Nephron (organoid): ENCODE data around the gene CDH4.

Experiments
- H3K27ac Mint-ChIP-seq, 3 experiments: 2 replicates each; pipeline ENCODE4 v1.8.0; 2020; ENCODE audit warnings: mixed read lengths in 3 of 3, mild to moderate bottlenecking in 2 of 3, moderate library complexity in 1 of 3
- H3K27me3 Mint-ChIP-seq: 2 replicates; pipeline ENCODE4 v1.8.0; 2021; ENCODE audit warnings: low read depth, mild to moderate bottlenecking, moderate library complexity, mixed read lengths
- H3K36me3 Mint-ChIP-seq: 2 replicates; pipeline ENCODE4 v1.8.0; 2020; ENCODE audit warnings: low read depth, mixed read lengths
- H3K4me1 Mint-ChIP-seq: 2 replicates; pipeline ENCODE4 v1.8.0; 2020; ENCODE audit warnings: mixed read lengths
- H3K4me3 Mint-ChIP-seq, 3 experiments: 2 replicates each; pipeline ENCODE4 v1.8.0; 2020; ENCODE audit warnings: mild to moderate bottlenecking in 3 of 3, mixed read lengths in 3 of 3, moderate library complexity in 2 of 3
- H3K9me3 Mint-ChIP-seq: 2 replicates; pipeline ENCODE4 v1.8.0; 2020; ENCODE audit warnings: mixed read lengths
- CTCF ChIP-seq, 3 experiments: fragments of 200-600 bp; sonication (generic); IDR thresholded peaks; one replicate each; pipeline ENCODE4 v1.5.0; 2021; ENCODE audit warnings: antibody characterized with exemption in 3 of 3; ENCODE audit not compliant: unreplicated experiment in 3 of 3

Gene CDH4

GRCh38 chr20:61435184-61435822, 183.2 kb downstream of the CDH4 start:
- H3K27me3 Mint-ChIP-seq: peaks cover 64% of the 10 kb centered on the region
- peaks cover 42% of the 10 kb centered on the region for H3K4me1 Mint-ChIP-seq
- no peaks in the 10 kb centered on the region for H3K36me3 Mint-ChIP-seq
- H3K27ac Mint-ChIP-seq: no peak overlapping the region
- no peaks in the 10 kb centered on the region for H3K9me3 Mint-ChIP-seq
- H3K4me3 Mint-ChIP-seq: no peak overlapping the region
- no peak for TF ChIP-seq CTCF (IDR thresholded peaks at IDR 0.05; ENCODE audit: unreplicated experiment in 3 of 3)

- no peak for TF ChIP-seq CTCF (IDR thresholded peaks at IDR 0.05; ENCODE audit: unreplicated experiment in 3 of 3)
- Mint-ChIP-seq H3K9me3 (no peaks in the 10 kb centered on the region), H3K4me3 (no peak overlapping the region), H3K4me1 (peaks cover 42% of the 10 kb centered on the region), H3K27ac (peak overlapping the region in 1 of 3 experiments; percentile 19), H3K36me3 (no peaks in the 10 kb centered on the region), H3K27me3 (peaks cover 59% of the 10 kb centered on the region)
Observed at GRCh38 chr20:61435823-61436220, 183.8 kb downstream of the CDH4 start.

- H3K4me1 Mint-ChIP-seq: peaks cover 42% of the 10 kb centered on the region
- no peak for TF ChIP-seq CTCF (IDR thresholded peaks at IDR 0.05; ENCODE audit: unreplicated experiment in 3 of 3)
- H3K4me3 Mint-ChIP-seq: no peak overlapping the region
- H3K9me3 Mint-ChIP-seq: no peaks in the 10 kb centered on the region
- H3K36me3 Mint-ChIP-seq: no peaks in the 10 kb centered on the region
- peaks cover 57% of the 10 kb centered on the region for H3K27me3 Mint-ChIP-seq
- H3K27ac Mint-ChIP-seq: peak overlapping the region; percentile 33 to 71 (median 65)
Observed at GRCh38 chr20:61436283-61436666, 184.2 kb downstream of the CDH4 start.

GRCh38 chr20:61436667-61437279, 184.7 kb downstream of the CDH4 start:
- peak overlapping the region; percentile 33 to 71 (median 65) for H3K27ac Mint-ChIP-seq
- TF ChIP-seq CTCF (IDR thresholded peaks at IDR 0.05; ENCODE audit: unreplicated experiment in 3 of 3): no peak
- no peaks in the 10 kb centered on the region for H3K9me3 Mint-ChIP-seq

GRCh38 chr20:61437280-61438206, 185.5 kb downstream of the CDH4 start:
- H3K4me1 Mint-ChIP-seq: peaks cover 42% of the 10 kb centered on the region
- H3K36me3 Mint-ChIP-seq: no peaks in the 10 kb centered on the region
- peak overlapping the region; percentile 33 to 71 (median 65) for H3K27ac Mint-ChIP-seq
- H3K27me3 Mint-ChIP-seq: peaks cover 45% of the 10 kb centered on the region
- TF ChIP-seq CTCF (IDR thresholded peaks at IDR 0.05; ENCODE audit: unreplicated experiment in 3 of 3): no peak
- H3K4me3 Mint-ChIP-seq: peak overlapping the region in 1 of 3 experiments; percentile 55
- H3K9me3 Mint-ChIP-seq: no peaks in the 10 kb centered on the region

More at GRCh38 chr20:61436667-61437279, 184.7 kb downstream of the CDH4 start:
- peaks cover 42% of the 10 kb centered on the region for H3K4me1 Mint-ChIP-seq
- H3K4me3 Mint-ChIP-seq: peak overlapping the region in 2 of 3 experiments; percentile 4 to 55
- no peaks in the 10 kb centered on the region for H3K36me3 Mint-ChIP-seq
- H3K27me3 Mint-ChIP-seq: peaks cover 52% of the 10 kb centered on the region
